Vagina (tissue), 2 donors: ENCODE data around the gene AURKA. TPM values are rescaled to one million over a fixed set of nuclear protein-coding genes. Genes with fewer than 3 reads are reported as not detected.
"Not testable (repeated sequence)": the region's sequence is repeated elsewhere in the genome, so short reads cannot be mapped to it uniquely, and the experiment has no call there.

Experiments used
- DNase-seq, 2 donors: peaks; one replicate each; pipeline ENCODE4 v3.0.0-alpha.2; 2017; ENCODE audit errors: extremely low spot score in 2 of 2
- H3K27ac ChIP-seq: fragments of 200-600 bp; sonication (generic); one replicate; pipeline ENCODE4 v1.5.1; 2019
- H3K27me3 ChIP-seq: fragments of 200-600 bp; sonication (generic); one replicate; pipeline ENCODE4 v1.5.1; 2019
- H3K36me3 ChIP-seq, 2 donors: fragments of 200-600 bp; sonication (generic); one replicate each; pipeline ENCODE4 v1.5.1; 2017 to 2019
- H3K4me1 ChIP-seq: fragments of 200-600 bp; sonication (generic); one replicate; pipeline ENCODE4 v1.5.1; 2019
- H3K4me3 ChIP-seq, 2 donors: fragments of 200-600 bp; sonication (generic); 1 replicate in 1 of 2; 2 replicates in 1 of 2; pipeline ENCODE4 v1.5.1; 2016 to 2019
- H3K9me3 ChIP-seq: fragments of 200-600 bp; sonication (generic); one replicate; pipeline ENCODE4 v1.5.1; 2019
- POLR2A ChIP-seq, 2 donors: fragments of 450-650 bp; IDR thresholded peaks; one replicate each; pipeline ENCODE4 v1.6.1; 2017; ENCODE audit warnings: antibody characterized with exemption in 2 of 2, mild to moderate bottlenecking in 2 of 2, moderate library complexity in 2 of 2
- POLR2AphosphoS5 ChIP-seq, 2 donors: sonication (generic); formaldehyde crosslinking; IDR thresholded peaks; one replicate each; pipeline ENCODE4 v1.9.0; 2017; ENCODE audit warnings: antibody characterized with exemption in 2 of 2, mild to moderate bottlenecking in 2 of 2, low read depth in 1 of 2; ENCODE audit not compliant: insufficient read depth in 1 of 2
- intact Hi-C: fragments of 100-400 bp; cut with DNase I; formaldehyde crosslinking; loops from one replicate; pipeline ENCODE4 v1.15.1; 2023
- total RNA-seq: library from RNA; depleted of rRNA; stranded (reverse); fragments of >200 nt; gene quantifications from one replicate; pipeline ENCODE4 v1.2.3, GENCODE V29; 2016
- TF ChIP-seq, protein P1 (sequence below), 3 experiments: fragments of 450-650 bp in 2 of 3; fragments of 200-600 bp in 1 of 3; sonication (generic) in 1 of 3; IDR thresholded peaks; one replicate each; pipeline ENCODE4 v1.5.1; 2017 to 2019; ENCODE audit warnings: antibody characterized with exemption in 3 of 3, mild to moderate bottlenecking in 2 of 3, moderate library complexity in 2 of 3

AURKA gene
- total RNA-seq, 1 donor from 2014 or later, result 2.2 TPM

- no peak overlapping the region for H3K4me3 ChIP-seq
- H3K27ac ChIP-seq, result no peak overlapping the region
- H3K4me1 ChIP-seq, result no peaks in the 10 kb centered on the region
- intact Hi-C loops, result no loop called here
- H3K27me3 ChIP-seq, result no peaks in the 10 kb centered on the region
- no peak for DNase-seq
- H3K36me3 ChIP-seq, result peaks cover 0 to 36% of the 10 kb centered on the region in 2 donors
- H3K9me3 ChIP-seq, result no peaks in the 10 kb centered on the region
- TF ChIP-seq POLR2A (IDR thresholded peaks at IDR 0.05), result no peak
- TF ChIP-seq, protein P1, sequence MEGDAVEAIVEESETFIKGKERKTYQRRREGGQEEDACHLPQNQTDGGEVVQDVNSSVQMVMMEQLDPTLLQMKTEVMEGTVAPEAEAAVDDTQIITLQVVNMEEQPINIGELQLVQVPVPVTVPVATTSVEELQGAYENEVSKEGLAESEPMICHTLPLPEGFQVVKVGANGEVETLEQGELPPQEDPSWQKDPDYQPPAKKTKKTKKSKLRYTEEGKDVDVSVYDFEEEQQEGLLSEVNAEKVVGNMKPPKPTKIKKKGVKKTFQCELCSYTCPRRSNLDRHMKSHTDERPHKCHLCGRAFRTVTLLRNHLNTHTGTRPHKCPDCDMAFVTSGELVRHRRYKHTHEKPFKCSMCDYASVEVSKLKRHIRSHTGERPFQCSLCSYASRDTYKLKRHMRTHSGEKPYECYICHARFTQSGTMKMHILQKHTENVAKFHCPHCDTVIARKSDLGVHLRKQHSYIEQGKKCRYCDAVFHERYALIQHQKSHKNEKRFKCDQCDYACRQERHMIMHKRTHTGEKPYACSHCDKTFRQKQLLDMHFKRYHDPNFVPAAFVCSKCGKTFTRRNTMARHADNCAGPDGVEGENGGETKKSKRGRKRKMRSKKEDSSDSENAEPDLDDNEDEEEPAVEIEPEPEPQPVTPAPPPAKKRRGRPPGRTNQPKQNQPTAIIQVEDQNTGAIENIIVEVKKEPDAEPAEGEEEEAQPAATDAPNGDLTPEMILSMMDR (IDR thresholded peaks at IDR 0.05), result no peak
- TF ChIP-seq POLR2AphosphoS5 (IDR thresholded peaks at IDR 0.05; ENCODE audit: insufficient read depth in 1 of 2, low read depth in 1 of 2), result no peak
These were observed 17.9 kb upstream of the AURKA start for GRCh38 chr20:56409956-56410355.

GRCh38 chr20:56409521-56409920 is 17.5 kb upstream of the AURKA start:
- no peaks in the 10 kb centered on the region for H3K9me3 ChIP-seq
- H3K4me3 ChIP-seq, result no peak overlapping the region
- H3K27ac ChIP-seq, result no peak overlapping the region
- H3K27me3 ChIP-seq, result no peaks in the 10 kb centered on the region
- no peaks in the 10 kb centered on the region for H3K4me1 ChIP-seq
- peaks cover 0 to 40% of the 10 kb centered on the region in 2 donors for H3K36me3 ChIP-seq
- intact Hi-C loops, result no loop called here
- no peak for DNase-seq
- no peak for TF ChIP-seq POLR2A (IDR thresholded peaks at IDR 0.05)
- TF ChIP-seq, protein P1 (IDR thresholded peaks at IDR 0.05), result no peak
- no peak for TF ChIP-seq POLR2AphosphoS5 (IDR thresholded peaks at IDR 0.05; ENCODE audit: insufficient read depth in 1 of 2, low read depth in 1 of 2)

GRCh38 chr20:56406910-56407309 is 14.9 kb upstream of the AURKA start:
- H3K4me1 ChIP-seq, result no peaks in the 10 kb centered on the region
- no peak overlapping the region for H3K4me3 ChIP-seq
- peaks cover 0 to 66% of the 10 kb centered on the region in 2 donors for H3K36me3 ChIP-seq
- H3K27ac ChIP-seq, result no peak overlapping the region
- intact Hi-C loops, result no loop called here
- DNase-seq, result no peak
- TF ChIP-seq POLR2AphosphoS5 (IDR thresholded peaks at IDR 0.05; ENCODE audit: insufficient read depth in 1 of 2, low read depth in 1 of 2) (no peak), POLR2A (IDR thresholded peaks at IDR 0.05) (no peak)
- TF ChIP-seq, protein P1 (IDR thresholded peaks at IDR 0.05), result no peak
- no peaks in the 10 kb centered on the region for H3K27me3 ChIP-seq
- H3K9me3 ChIP-seq, result no peaks in the 10 kb centered on the region

DNA sequence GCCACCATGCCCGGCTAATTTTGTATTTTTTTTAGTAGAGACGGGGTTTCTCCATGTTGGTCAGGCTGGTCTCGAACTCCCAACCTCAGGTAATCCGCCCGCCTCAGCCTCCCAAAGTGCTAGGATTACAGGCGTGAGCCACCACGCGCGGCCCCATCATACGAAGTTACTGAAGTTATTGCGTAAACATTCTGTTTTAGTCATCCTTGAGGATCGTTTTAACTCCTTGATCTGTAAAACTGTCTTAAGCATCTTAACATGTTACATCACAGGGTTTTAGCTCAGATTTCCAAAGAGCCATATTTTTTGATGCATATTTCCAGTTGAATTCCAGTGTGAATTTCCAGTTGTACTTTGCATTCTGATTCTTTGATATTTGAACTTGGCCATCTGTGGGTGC is 13.3 kb upstream of the AURKA start:
- H3K27ac ChIP-seq, intact Hi-C loops, H3K4me3 ChIP-seq, H3K9me3 ChIP-seq, H3K4me1 ChIP-seq, DNase-seq, H3K27me3 ChIP-seq: not testable (repeated sequence)
- peaks cover 0 to 75% of the 10 kb centered on the region in 2 donors for H3K36me3 ChIP-seq

GRCh38 chr20:56403465-56403864 is 11.4 kb upstream of the AURKA start:
- H3K9me3 ChIP-seq, result no peaks in the 10 kb centered on the region
- no peaks in the 10 kb centered on the region for H3K27me3 ChIP-seq
- TF ChIP-seq POLR2A (IDR thresholded peaks at IDR 0.05) (no peak), POLR2AphosphoS5 (IDR thresholded peaks at IDR 0.05; ENCODE audit: insufficient read depth in 1 of 2, low read depth in 1 of 2) (no peak)
- TF ChIP-seq, protein P1 (IDR thresholded peaks at IDR 0.05), result no peak
- H3K36me3 ChIP-seq, result peaks cover 0 to 90% of the 10 kb centered on the region in 2 donors
- peaks cover 4% of the 10 kb centered on the region for H3K4me1 ChIP-seq
- intact Hi-C loops, result no loop called here
- no peak overlapping the region for H3K4me3 ChIP-seq
- H3K27ac ChIP-seq, result no peak overlapping the region
- DNase-seq, result no peak
